Stimulated activated CD4-positive, alpha-beta T cell treated with anti-CD3 and anti-CD28 coated beads, Interleukin-12 subunit alpha, Interleukin-12 subunit beta, amount 100 ng/mL, for 48 hours (primary cell): Measurements from ENCODE around the gene CRADD.

Source experiments
- DNase-seq, 3 donors: peaks; one replicate each; pipeline ENCODE4 v3.0.0-alpha.2; 2020; ENCODE audit warnings: low read depth in 2 of 3, low spot score in 1 of 3

The CRADD gene

DNA sequence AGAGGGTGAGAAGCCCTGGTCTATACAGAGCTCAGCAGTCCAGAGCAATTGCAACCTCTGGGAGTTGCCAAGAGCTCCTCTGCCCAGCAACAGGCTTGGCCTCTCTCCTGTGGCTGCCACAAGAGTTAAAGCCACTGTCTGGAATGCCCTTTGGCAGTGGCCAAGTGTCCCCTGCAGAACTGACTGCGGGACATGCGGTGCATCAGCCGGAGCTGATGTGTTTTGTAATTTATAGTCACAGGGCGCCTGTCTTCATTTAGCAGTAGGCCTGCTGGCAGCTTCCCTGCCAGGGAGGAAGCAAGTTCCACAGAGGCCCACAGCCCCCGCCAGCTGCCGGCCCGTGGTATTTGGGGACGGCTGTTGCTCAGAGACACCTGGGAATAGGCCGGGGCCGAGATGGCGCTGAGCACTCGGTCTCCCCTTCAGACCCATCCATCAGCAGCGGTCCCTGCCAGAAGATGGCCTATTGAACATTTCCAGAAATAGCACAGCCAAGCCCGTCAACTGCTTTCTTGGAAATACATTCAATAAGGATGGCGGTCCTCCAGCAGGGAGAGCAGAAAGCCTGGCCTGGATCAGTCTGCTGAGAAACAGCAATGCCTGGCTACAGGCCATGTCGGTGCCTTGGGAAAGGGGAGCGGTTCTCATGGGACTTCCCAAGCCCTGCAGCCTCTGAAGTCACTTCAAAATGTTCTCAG is 217.4 kb downstream of the CRADD start:
- no peak for DNase-seq

DNA sequence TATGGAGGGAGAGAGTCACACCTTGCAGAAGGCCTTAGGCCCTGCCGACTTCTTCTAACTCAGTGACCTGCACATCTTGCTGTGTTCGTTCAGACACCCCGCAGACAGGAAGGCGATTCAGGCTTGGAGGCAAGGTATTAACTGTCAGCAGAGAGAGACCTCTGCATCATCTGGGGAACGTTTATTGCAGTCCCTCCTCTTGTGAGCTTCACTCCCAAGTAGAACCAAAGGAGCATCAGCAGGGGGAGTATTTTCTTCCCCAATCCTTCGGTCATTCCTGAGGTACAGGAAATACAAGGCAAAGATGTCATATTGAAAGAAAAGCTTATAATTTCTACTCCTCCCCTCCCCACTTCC is 217.9 kb downstream of the CRADD start:
- no peak for DNase-seq

DNA sequence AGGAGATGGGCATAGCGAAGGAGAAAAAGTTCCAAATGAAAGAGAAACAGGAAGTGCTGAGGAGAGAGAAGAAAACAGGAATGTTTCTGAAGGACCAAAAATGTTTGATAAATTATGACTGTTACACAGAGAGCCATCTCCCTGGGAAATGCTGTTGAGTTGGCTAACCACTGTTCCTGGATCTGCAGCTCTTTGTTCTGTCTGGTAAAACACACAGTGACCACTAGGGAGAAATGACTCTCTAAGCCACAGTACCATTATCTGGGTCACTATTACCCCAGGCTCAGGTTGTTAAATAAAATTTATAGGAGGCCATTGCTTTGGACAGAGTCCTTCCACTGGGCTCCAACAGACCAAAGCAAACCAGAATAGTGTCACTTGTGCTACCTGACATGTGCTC is 219.3 kb downstream of the CRADD start:
- no peak for DNase-seq

DNA sequence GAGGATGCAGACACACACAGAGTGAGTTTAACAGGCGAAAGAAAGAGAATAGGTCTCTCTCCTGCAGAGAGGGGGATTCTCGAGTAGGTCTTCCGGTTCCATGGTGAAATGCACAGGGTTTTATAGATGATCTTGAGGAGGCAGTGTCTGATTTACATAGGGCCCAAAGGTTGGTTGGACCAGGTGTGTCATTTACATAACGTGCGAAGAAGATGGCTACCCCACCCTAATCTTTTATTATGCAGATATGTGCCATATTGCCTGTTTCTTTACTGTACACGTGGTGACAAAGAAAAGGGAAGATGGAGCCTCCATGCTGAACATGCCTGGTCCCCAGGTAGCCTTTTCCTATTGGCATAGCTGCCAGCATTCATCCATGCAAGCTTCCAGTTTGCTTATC is 219.8 kb downstream of the CRADD start:
- DNase-seq: no peak

DNA sequence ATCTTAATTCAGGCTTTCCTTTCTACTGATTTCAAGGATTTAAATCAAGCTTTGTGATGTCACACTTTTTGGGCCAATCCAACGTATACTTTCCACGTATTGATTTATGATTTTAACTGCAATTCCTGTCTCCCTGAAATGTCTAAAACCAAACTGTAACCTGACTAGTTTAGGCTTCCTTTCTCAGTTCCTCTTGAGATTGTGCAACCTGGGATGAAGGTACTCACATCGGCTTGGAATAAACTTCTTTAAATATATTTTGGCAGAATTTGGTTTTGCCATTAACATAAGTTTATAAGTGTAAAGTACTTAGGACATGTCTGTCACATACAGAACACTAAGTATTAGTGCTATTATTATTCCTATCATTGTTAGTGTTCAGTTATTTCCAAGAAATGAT is 224.6 kb downstream of the CRADD start:
- no peak for DNase-seq

DNA sequence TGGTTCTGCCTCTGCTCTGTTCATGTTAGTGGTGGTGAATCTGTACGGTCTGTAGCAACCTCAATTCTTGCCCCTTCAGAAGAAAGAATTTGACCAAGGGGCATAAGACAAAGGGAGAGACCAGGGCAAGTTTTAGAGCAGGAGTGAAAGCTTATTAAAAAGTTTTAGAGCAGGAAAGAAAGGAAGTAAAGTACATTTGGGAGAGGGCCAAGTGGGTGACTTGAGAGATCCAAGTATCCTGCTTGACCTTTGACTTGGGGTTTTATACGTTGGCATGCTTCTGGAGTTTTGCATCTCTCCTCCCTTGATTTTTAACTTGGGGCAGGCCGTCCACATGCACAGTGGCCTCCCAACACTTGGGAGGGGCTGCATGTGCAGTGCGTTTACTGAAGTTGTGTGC is 225.0 kb downstream of the CRADD start:
- DNase-seq: no peak

DNA sequence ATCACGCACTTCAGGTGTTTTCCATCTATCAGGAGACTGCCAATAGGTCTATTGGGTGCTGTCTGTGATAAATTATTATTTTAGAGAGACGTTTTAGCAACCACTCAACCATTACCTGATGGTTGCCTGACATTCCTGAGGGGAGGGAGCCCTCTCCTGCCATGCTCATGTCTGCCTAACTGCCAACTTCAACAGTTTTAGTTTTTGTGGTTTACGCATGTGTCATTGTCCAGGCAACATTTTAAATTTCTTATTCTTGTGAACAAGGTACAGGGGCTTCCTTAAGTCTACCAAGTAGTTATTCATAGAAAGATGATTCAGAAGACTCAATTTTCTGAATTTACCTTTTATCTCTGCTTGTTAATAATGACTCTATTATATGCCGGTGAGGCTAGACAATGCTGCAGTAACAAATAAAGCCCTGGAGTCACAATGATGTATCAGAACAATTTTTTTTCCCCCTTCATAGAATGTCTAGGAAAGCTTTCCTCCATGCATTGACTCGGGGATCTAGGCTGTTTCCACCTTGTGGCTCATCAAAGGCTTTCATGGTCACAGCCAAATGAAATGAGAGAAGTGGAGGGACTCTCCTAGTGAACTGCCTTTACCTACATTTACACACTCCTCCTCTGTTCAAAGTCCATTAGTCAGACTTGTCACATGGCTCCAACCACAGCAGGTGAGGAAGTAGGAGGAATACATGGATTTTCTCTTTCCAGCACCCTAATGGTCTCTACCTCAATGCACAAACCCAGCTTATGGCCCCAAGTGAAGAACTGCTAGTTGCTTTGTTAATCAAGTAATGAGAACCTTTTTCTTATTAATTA is 225.8 kb downstream of the CRADD start:
- no peak for DNase-seq

DNA sequence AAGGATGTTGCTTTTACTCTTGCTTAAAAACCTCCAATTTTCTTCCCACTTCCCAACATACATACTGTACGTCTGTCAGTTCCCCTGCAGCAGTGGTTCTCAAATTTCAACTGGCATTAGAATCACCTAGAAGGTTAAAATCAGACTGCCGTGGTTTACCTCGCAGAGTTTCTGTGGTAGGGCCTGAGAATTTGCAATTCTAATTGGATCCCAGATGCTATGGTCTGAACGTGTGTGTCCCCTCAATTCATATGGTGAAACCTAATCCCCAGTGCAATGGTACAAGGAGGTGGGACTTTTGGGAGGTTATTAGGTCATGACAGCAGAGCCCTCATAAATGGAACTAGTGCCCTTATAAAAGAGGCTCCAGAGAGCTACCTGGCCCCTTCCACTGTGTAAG is 226.9 kb downstream of the CRADD start:
- no peak for DNase-seq

DNA sequence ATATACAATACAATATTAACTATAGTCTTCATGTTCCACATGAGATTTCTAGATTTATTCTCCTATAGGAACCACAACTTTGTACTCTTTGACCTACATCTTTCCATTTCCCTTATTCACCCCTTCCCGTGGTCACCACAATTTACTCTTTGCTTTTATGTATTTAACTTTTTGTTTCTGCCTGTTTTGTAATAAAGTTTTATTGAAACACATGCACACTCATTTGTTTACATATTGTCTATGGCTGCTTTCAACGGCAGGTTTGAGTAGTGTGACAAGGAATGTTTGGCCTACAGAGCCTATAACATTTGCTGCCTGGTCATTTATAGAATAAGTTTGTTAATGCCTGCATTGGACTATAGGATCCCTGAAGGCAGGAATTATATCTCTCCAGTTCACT is 231.1 kb downstream of the CRADD start:
- DNase-seq: no peak

DNA sequence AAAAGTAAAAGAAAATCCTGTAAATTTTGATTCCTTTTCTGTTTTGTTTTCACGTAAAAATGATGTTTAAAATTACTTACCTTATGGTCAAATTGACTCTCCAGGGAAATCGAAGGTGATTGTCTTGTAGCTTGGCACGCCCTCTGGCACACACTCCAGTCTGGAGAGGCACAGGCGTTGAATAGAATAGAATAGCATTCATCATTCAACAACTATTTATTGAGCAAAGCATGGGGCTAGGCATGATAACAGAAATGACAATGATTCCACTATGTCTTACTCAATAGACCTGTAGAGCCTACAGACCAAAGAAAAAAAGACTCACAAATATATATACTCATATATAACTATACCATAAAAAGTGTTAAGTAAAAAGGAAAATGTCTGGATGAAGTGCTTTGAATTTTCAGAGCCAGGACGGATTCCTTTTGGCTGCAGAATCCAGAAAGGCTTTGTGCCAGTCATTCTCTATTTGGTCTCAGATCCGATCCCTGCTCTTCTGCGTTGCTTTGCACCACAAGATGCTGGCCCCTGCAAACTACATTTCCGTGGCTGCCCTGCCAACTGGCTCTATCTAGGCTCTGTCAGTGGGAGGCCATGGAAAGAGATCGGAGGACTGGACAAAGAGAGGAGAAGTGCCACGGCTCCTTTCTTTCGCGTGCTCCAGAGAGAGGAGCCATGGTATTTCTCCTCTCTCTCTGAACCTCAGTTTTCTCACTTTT is 231.8 kb downstream of the CRADD start:
- DNase-seq: no peak

DNA sequence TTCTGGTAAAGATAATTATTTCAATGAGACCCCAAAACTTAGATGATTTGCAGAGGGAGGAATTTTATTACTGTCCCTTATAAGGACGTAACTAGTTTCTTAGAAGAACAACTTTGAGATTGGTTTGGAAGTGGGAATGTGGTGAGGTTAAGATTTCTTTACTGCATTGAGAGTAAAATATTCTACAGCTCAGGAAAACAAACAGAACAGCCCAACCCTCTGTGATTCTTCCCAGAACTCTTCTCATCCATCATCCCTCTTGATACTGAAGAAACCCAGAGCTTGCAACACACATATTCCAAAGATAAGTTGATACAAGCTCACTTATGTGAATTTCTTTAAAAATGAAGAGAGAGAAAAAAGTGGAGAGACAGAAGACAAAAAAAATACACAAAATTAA is 234.2 kb downstream of the CRADD start:
- no peak for DNase-seq

DNA sequence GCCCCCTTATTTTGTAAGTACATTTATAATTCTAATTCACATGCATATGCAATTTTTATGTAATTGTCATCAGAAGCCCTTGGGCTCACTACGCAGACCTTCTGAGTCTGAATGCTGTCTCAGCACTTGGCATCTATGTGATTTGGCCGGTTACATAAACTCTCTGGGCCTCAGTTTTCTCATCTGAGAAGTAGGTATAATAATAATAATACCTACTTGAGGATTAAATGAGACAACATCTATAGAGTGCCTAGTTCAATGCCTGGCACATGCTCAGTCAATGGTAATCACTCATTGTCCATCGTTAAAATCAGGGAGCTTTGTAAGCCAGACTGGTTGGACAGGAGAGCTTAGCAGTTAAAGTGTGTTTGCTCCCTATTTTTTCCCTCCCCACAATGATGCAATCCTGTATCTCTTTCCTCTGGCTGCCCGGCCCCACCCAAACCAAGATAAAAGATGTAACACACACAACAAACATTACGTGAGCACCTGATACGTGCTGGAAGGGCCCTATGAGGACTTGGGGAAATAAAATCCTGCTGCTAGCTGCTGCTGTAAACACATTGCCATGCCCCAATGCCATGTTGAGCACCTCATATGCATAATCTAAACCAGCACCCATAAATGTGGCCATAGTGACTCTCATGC is 235.0 kb downstream of the CRADD start:
- no peak for DNase-seq

DNA sequence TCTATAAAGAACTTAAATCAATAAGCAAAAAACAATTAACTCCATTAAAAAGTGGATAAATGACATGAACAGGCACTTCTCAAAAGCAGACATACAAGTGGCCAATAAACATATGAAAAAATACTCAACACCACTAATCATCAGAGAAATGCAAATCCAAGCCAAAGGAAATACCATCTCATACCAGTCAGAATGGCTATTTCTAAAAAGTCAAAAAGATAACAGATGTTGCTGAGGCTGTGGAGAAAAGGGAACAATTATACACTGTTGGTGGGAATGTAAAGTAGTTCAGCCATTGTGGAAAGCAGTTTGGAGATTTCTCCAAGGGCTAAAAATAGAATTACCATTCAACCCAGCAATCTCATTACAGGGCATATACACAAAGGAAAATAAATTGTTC is 236.7 kb downstream of the CRADD start:
- no peak for DNase-seq

DNA sequence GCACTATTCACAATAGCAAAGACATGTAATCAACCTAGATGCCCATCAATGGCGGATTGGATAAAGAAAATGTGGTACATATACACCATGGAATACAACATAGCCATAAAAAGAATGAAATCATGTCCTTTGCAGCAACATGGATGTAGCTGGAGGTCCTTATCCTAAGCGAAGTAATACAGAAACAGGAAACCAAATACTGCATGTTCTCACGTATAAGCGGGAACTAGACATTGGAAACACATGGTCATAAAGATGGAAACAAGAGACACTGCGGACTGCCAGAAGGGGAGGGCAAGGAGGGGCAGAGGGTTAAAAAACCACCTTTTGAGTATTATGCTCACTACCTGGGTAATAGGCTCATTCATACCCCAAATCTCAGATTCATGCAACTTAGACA is 237.1 kb downstream of the CRADD start:
- DNase-seq: no peak

DNA sequence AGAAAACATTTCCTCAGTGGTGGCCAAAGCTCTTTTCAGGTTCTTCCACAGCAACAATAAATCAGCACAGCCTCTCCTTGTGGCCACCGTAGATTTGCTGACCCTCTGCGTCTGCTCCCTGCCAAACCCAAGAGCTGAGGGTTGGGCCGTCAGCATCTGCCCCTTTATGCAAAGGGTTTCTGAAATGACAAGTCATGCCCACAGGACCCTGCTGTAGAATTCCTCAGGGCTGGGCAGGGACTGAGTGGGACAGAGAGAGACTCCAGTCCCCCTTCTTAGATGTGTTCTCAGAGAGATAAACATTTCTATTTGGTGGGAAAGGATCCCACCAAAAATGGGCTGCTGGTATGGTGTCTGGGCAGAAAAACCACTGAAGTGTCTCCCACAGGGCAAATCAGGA is 238.2 kb downstream of the CRADD start:
- DNase-seq: no peak

DNA sequence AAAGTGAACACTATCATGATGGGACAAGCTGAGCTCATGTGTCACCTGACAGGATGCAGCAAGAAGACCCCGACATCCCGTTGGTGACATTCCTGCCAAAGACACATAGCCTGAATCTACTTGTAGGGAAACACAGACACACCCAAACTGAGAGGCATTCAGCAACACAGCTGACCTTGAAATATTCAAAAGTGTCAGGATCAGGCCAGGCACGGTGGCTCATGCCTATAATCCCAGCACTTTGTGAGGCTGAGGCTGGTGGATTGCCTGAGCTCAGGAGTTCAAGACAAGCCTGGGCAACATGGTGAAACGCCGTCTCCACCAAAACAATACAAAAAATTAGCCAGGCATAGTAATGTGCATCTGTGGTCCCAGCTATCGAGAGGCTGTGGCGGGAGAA is 239.2 kb downstream of the CRADD start:
- DNase-seq: no peak

DNA sequence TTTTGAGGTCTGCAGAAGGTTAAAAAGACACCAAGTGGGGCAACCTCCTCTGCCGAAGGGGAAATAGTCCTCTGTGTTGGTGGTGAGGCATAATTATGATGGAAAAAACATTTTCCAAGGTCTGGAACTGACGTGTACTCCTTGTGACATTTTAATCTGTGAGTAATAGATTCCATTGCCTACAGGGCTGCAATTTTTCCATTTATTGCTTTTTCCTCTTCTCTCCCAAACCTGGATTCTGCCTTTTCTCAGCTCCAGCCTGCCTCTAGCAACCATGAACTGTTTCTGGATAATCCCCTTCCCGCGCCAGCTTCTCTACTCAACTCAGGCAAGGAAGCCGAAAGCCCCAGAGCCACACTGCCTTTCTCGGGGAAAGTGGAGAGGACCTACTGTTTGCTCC is 241.1 kb downstream of the CRADD start:
- DNase-seq: no peak

DNA sequence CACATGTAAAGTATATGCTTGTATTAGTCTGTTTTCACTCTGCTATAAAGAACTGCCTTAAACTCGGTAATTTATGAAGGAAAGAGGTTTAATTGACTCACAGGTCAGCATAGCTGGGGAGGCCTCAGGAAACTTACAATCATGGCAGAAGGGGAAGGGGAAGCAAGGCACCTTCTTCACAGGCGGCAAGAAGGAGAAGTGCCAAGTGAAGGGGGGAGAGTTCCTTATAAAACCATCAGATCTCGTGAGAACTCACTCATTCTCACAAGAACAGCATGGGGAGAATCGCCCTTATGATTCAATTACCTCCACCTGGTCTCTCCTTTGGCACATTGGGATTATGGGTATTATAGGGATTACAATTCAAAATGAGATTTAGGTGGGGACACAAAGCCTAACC is 241.7 kb downstream of the CRADD start:
- no peak for DNase-seq

DNA sequence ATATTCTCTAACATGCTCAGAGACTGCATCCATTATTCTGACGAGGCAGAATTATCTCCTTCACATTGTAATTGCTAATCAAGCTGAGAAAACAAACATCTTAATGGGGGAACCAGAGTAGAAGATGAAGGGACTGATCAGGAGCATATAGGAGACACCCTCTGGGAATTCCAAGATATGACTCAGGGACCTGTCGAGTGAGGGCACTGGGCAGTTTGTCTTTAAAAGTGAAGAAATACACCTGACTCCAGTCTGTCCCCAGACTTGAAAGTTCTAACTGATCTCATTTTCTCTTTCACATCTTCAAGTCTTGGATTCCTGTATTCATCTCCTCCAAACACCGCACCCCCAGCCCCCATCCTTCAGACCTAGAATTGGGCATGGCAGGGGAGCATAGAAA is 244.3 kb downstream of the CRADD start:
- no peak for DNase-seq

DNA sequence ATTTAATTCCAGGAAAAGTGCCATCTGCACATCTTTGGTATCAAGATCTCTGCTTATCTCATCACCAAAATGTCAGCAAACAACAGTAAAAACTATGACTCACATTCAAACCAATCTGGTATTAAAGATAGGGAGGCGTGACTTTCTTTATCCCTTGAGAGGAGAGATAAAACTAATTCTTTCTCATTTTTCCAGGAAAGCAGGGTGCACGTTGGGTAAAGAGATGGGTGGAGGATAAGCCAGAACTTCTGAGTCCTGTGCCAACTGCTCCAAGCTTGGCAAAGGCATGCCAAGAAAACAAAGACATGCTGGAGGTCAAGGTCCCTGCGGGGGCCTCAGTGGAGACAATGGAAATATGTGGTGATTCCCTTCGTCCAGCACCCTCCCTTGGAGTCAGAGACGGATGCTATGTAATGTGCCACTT is 245.4 kb downstream of the CRADD start:
- no peak for DNase-seq

DNA sequence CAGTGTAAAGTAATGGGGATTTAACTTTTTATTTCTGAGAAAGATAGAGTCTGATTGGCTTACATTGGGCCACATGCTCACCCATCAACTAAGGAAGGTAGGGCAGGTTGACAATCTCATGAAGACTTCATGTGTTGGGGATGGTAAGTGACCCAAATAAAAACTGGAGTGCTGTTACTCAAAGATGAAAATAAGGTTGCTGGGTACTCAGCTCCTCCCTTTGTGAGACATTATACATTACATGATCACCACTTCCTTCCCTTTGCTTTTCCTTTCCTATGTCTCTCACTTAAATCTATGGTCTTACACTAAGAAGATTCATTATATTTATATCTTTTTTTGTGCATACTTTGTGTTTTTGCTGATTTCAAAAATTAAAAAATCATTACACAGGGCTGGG is 247.2 kb downstream of the CRADD start:
- no peak for DNase-seq
